Measurements from ENCODE around the gene PTPRK. TPM values are rescaled to one million over a fixed set of nuclear protein-coding genes. Genes with fewer than 3 reads are reported as not detected.

The PTPRK gene
- total and polyA plus RNA-seq, 10 of the 15 experiments (the other 5 are each of a cell fraction or from before 2014, with no cell fraction given): 0.23 to 1.9 (median 0.55) TPM

GRCh38 chr6:128397996-128398395, 122.4 kb downstream of the PTPRK start (continued):
- TF ChIP-seq BCL3 (IDR thresholded peaks at IDR 0.05; ENCODE audit: borderline replicate concordance, insufficient read depth, low read depth, low read length, poor library complexity, severe bottlenecking): no peak
- TF ChIP-seq, protein P1, sequence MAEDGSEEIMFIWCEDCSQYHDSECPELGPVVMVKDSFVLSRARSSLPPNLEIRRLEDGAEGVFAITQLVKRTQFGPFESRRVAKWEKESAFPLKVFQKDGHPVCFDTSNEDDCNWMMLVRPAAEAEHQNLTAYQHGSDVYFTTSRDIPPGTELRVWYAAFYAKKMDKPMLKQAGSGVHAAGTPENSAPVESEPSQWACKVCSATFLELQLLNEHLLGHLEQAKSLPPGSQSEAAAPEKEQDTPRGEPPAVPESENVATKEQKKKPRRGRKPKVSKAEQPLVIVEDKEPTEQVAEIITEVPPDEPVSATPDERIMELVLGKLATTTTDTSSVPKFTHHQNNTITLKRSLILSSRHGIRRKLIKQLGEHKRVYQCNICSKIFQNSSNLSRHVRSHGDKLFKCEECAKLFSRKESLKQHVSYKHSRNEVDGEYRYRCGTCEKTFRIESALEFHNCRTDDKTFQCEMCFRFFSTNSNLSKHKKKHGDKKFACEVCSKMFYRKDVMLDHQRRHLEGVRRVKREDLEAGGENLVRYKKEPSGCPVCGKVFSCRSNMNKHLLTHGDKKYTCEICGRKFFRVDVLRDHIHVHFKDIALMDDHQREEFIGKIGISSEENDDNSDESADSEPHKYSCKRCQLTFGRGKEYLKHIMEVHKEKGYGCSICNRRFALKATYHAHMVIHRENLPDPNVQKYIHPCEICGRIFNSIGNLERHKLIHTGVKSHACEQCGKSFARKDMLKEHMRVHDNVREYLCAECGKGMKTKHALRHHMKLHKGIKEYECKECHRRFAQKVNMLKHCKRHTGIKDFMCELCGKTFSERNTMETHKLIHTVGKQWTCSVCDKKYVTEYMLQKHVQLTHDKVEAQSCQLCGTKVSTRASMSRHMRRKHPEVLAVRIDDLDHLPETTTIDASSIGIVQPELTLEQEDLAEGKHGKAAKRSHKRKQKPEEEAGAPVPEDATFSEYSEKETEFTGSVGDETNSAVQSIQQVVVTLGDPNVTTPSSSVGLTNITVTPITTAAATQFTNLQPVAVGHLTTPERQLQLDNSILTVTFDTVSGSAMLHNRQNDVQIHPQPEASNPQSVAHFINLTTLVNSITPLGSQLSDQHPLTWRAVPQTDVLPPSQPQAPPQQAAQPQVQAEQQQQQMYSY (CRISPR knock-in tag; IDR thresholded peaks at IDR 0.05): no peak

DNA sequence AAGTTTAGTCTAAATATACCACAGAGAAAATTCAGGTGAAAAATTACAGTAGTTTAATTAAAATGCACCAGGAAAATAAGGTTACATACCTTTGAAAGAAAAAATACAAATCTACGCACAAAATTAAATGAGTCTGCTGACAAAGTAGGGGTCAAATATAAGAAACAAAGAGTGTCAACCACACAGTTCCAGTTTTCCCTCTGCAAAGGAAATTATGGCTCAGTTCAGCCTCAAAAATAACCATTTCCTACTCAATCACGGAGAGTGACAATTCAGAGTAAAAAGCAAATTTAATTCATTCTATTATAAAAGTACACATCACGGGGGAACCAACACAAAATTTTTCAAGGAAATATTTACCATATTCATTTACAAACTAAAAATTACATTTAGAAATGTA, 124.8 kb downstream of the PTPRK start:
- H3K27me3 ChIP-seq (replicated peaks in 1 of 2; ENCODE audit: control insufficient read depth in 2 of 2, insufficient read depth in 2 of 2, low read length in 1 of 2): no peaks in the 10 kb centered on the region
- RAD21 ChIA-PET (ENCODE audit: unreplicated experiment): no interaction called here
- no peaks in the 10 kb centered on the region for H4K20me1 ChIP-seq (ENCODE audit: control insufficient read depth, insufficient read depth)
- CTCF ChIA-PET: no interaction called here
- SMC1A ChIA-PET (ENCODE audit: uncharacterized antibody, unreplicated experiment): no interaction called here
- no peaks in the 10 kb centered on the region for H3K9me3 ChIP-seq (replicated peaks; ENCODE audit: control insufficient read depth, insufficient read depth, low read length)
- in situ Hi-C loops (cut with MboI) (no loop called here), intact Hi-C loops (cut with micrococcal nuclease; ENCODE audit: unreplicated experiment) (no loop called here)
- POLR2A ChIA-PET: no interaction called here
- DNase-seq (ENCODE audit: low read depth, low spot score) (no peak), FAIRE-seq (no peak), ATAC-seq (no peak)
- H3K9ac ChIP-seq (ENCODE audit: control insufficient read depth, insufficient read depth, low read length): no peak overlapping the region
- no TSS peak for BruUV-seq (replicated peaks)
- 39% methylated on average over 3 of the region's 3 CpGs for WGBS (ENCODE audit: insufficient coverage, insufficient replicate concordance, low lambda C conversion rate, missing lambda C conversion rate)
- no peak overlapping the region for H2AFZ ChIP-seq (ENCODE audit: control insufficient read depth, low read depth, low read length)
- no peaks in the 10 kb centered on the region for H3K4me1 ChIP-seq (ENCODE audit: control insufficient read depth, insufficient read depth, low read length)
- no peak overlapping the region for H3K4me3 ChIP-seq
- no peak overlapping the region for H3K27ac ChIP-seq (ENCODE audit: control insufficient read depth, insufficient read depth)
- H3K4me2 ChIP-seq (ENCODE audit: control insufficient read depth, insufficient read depth): no peak overlapping the region
- H3K36me3 ChIP-seq (ENCODE audit: control insufficient read depth in 2 of 2, insufficient read depth in 2 of 2, low read length in 1 of 2): no peaks in the 10 kb centered on the region
- no peaks in the 10 kb centered on the region for H3K79me2 ChIP-seq (ENCODE audit: control insufficient read depth, insufficient read depth, low read length)
- TF ChIP-seq CBX3 (IDR thresholded peaks at IDR 0.05; ENCODE audit: borderline replicate concordance, low read depth): no peak
- TF ChIP-seq SIN3A (IDR thresholded peaks at IDR 0.05; ENCODE audit: low read depth, low read length): no peak
- no peak for TF ChIP-seq JUND (IDR thresholded peaks at IDR 0.05; ENCODE audit: low read depth, low read length)
- TF ChIP-seq ZNF274 (IDR thresholded peaks at IDR 0.05; ENCODE audit: insufficient read depth, insufficient read length): no peak
- no peak for TF ChIP-seq SMAD5 (IDR thresholded peaks at IDR 0.05; ENCODE audit: low read depth)
- no peak for TF ChIP-seq SUZ12 (IDR thresholded peaks at IDR 0.05; ENCODE audit: unreplicated experiment)
- no peak for TF ChIP-seq BHLHE40 (IDR thresholded peaks at IDR 0.05; ENCODE audit: borderline replicate concordance in 1 of 2, low read depth in 2 of 2, low read length in 1 of 2)
- no peak for TF ChIP-seq RAD21 (IDR thresholded peaks at IDR 0.05; ENCODE audit: insufficient read depth, low read depth, low read length)
- no peak for TF ChIP-seq CBFB (IDR thresholded peaks at IDR 0.05; ENCODE audit: low read depth)
- TF ChIP-seq IRF4 (IDR thresholded peaks at IDR 0.05; ENCODE audit: low read depth, low read length): no peak
- TF ChIP-seq KLF5 (IDR thresholded peaks at IDR 0.05; ENCODE audit: partially characterized antibody): no peak
- TF ChIP-seq ZBTB40 (IDR thresholded peaks at IDR 0.05; ENCODE audit: borderline replicate concordance): no peak
- TF ChIP-seq LARP7 (IDR thresholded peaks at IDR 0.05): no peak

All from GM12878 (cell line).